Erythroblast (primary cell): ENCODE measurements around the gene GRIK1.

Experiments used
- GATA1 ChIP-seq: IDR thresholded peaks from 2 replicates; pipeline ENCODE4 v1.6.1; 2011; ENCODE audit warnings: low read depth, mild to moderate bottlenecking, control low read depth, low read length, moderate library complexity
- POLR2A ChIP-seq: IDR thresholded peaks from 2 replicates; pipeline ENCODE4 v1.6.1; 2011; ENCODE audit warnings: mild to moderate bottlenecking, low read length

GRCh38 chr21:29529139-29529538 lies 410.7 kb downstream of the GRIK1 start:
- TF ChIP-seq POLR2A (no peak), GATA1 (no peak)
